HUES6 (cell line): Measurements from ENCODE around the gene KLK4.

Experiments
- H3K27ac ChIP-seq: 2 replicates; pipeline ENCODE4 v1.7.0; 2013; ENCODE audit warnings: low read depth, mild to moderate bottlenecking, low read length, inconsistent platforms
- H3K27me3 ChIP-seq: 2 replicates; pipeline ENCODE4 v1.6.1; 2013; ENCODE audit warnings: low read length; ENCODE audit not compliant: control insufficient read depth, insufficient read depth
- H3K36me3 ChIP-seq: 2 replicates; pipeline ENCODE4 v1.6.1; 2013; ENCODE audit warnings: low read length; ENCODE audit not compliant: control insufficient read depth, insufficient read depth
- H3K4me1 ChIP-seq: 2 replicates; pipeline ENCODE4 v1.6.1; 2013; ENCODE audit warnings: low read length; ENCODE audit not compliant: control insufficient read depth, insufficient read depth
- H3K4me3 ChIP-seq: 2 replicates; pipeline ENCODE4 v1.5.1; 2013; ENCODE audit warnings: low read depth, low read length
- H3K9ac ChIP-seq: one replicate; pipeline ENCODE4 v1.6.1; 2013; ENCODE audit warnings: mild to moderate bottlenecking, low read length
- H3K9me3 ChIP-seq: 2 replicates; pipeline ENCODE4 v1.6.1; 2013; ENCODE audit warnings: low read depth, low read length; ENCODE audit not compliant: control insufficient read depth, insufficient read depth

KLK4 gene

GRCh38 chr19:50932690-50933083, 21.5 kb upstream of the KLK4 start:
- H3K27ac ChIP-seq = no peak overlapping the region
- H3K9ac ChIP-seq = no peak overlapping the region
- no peaks in the 10 kb centered on the region for H3K36me3 ChIP-seq
- H3K27me3 ChIP-seq = peaks cover 20% of the 10 kb centered on the region
- no peak overlapping the region for H3K4me3 ChIP-seq
- H3K9me3 ChIP-seq = no peaks in the 10 kb centered on the region
- no peaks in the 10 kb centered on the region for H3K4me1 ChIP-seq

- Histone ChIP-seq H3K4me1 (no peaks in the 10 kb centered on the region), H3K9me3 (no peaks in the 10 kb centered on the region), H3K9ac (no peak overlapping the region), H3K36me3 (no peaks in the 10 kb centered on the region), H3K27me3 (peaks cover 20% of the 10 kb centered on the region), H3K27ac (no peak overlapping the region), H3K4me3 (no peak overlapping the region)
Observed at GRCh38 chr19:50932018-50932689, 21.0 kb upstream of the KLK4 start.

- Histone ChIP-seq H3K4me3 (no peak overlapping the region), H3K36me3 (no peaks in the 10 kb centered on the region), H3K4me1 (no peaks in the 10 kb centered on the region), H3K27ac (no peak overlapping the region), H3K9ac (no peak overlapping the region), H3K27me3 (peaks cover 20% of the 10 kb centered on the region), H3K9me3 (no peaks in the 10 kb centered on the region)
Observed at GRCh38 chr19:50931023-50931422, 19.8 kb upstream of the KLK4 start.

- Histone ChIP-seq H3K36me3 (no peaks in the 10 kb centered on the region), H3K9ac (no peak overlapping the region), H3K27ac (no peak overlapping the region), H3K27me3 (peaks cover 23% of the 10 kb centered on the region), H3K9me3 (no peaks in the 10 kb centered on the region), H3K4me3 (no peak overlapping the region), H3K4me1 (no peaks in the 10 kb centered on the region)
Observed at GRCh38 chr19:50928831-50929230, 17.6 kb upstream of the KLK4 start.

GRCh38 chr19:50926144-50926543, 14.9 kb upstream of the KLK4 start:
- Histone ChIP-seq H3K36me3 (no peaks in the 10 kb centered on the region), H3K27ac (no peak overlapping the region), H3K9ac (no peak overlapping the region), H3K4me3 (no peak overlapping the region), H3K27me3 (peaks cover 26% of the 10 kb centered on the region), H3K4me1 (peaks cover 10% of the 10 kb centered on the region), H3K9me3 (no peaks in the 10 kb centered on the region)

GRCh38 chr19:50925734-50926133, 14.5 kb upstream of the KLK4 start:
- Histone ChIP-seq H3K4me1 (peaks cover 10% of the 10 kb centered on the region), H3K9me3 (no peaks in the 10 kb centered on the region), H3K9ac (no peak overlapping the region), H3K4me3 (no peak overlapping the region), H3K27ac (no peak overlapping the region), H3K36me3 (no peaks in the 10 kb centered on the region), H3K27me3 (peaks cover 24% of the 10 kb centered on the region)

GRCh38 chr19:50924586-50924985, 13.4 kb upstream of the KLK4 start:
- Histone ChIP-seq H3K4me1 (peaks cover 10% of the 10 kb centered on the region), H3K27ac (no peak overlapping the region), H3K36me3 (no peaks in the 10 kb centered on the region), H3K9ac (no peak overlapping the region), H3K4me3 (no peak overlapping the region), H3K27me3 (peaks cover 30% of the 10 kb centered on the region), H3K9me3 (no peaks in the 10 kb centered on the region)

- H3K27me3 ChIP-seq = peaks cover 36% of the 10 kb centered on the region
- H3K27ac ChIP-seq = no peak overlapping the region
- H3K4me3 ChIP-seq = no peak overlapping the region
Observed at GRCh38 chr19:50922317-50922853, 11.2 kb upstream of the KLK4 start.

GRCh38 chr19:50921426-50922316, 10.5 kb upstream of the KLK4 start:
- H3K27me3 ChIP-seq = peaks cover 43% of the 10 kb centered on the region
- H3K9ac ChIP-seq = no peak overlapping the region
- no peak overlapping the region for H3K4me3 ChIP-seq
- H3K27ac ChIP-seq = no peak overlapping the region
- no peaks in the 10 kb centered on the region for H3K9me3 ChIP-seq
- no peaks in the 10 kb centered on the region for H3K36me3 ChIP-seq
- H3K4me1 ChIP-seq = peaks cover 10% of the 10 kb centered on the region

More at GRCh38 chr19:50922317-50922853, 11.2 kb upstream of the KLK4 start:
- Histone ChIP-seq H3K9ac (no peak overlapping the region), H3K4me1 (peaks cover 10% of the 10 kb centered on the region), H3K36me3 (no peaks in the 10 kb centered on the region), H3K9me3 (no peaks in the 10 kb centered on the region)

GRCh38 chr19:50916069-50916468, 4.9 kb upstream of the KLK4 start:
- peaks cover 83% of the 10 kb centered on the region for H3K27me3 ChIP-seq

More at GRCh38 chr19:50916069-50916468, 4.9 kb upstream of the KLK4 start:
- H3K4me1 ChIP-seq = 0 out of 2 replicates have a peak, but pooled peaks cover 3% of the 10 kb centered on the region
- no peaks in the 10 kb centered on the region for H3K36me3 ChIP-seq
- H3K9ac ChIP-seq = no peak overlapping the region
- H3K27ac ChIP-seq = no peak overlapping the region
- no peaks in the 10 kb centered on the region for H3K9me3 ChIP-seq
- no peak overlapping the region for H3K4me3 ChIP-seq
